Upper lobe of left lung (tissue), 4 donors: ENCODE measurements around the gene DMXL2.

Source experiments
- CTCF ChIP-seq, 6 experiments: fragments of 450-650 bp in 4 of 6; fragments of 200-600 bp in 2 of 6; sonication (generic) in 2 of 6; IDR thresholded peaks; one replicate each; pipeline ENCODE4 v1.5.1; 2016 to 2019; ENCODE audit warnings: antibody characterized with exemption in 6 of 6
- EP300 ChIP-seq, 4 donors: sonication (generic); formaldehyde crosslinking; IDR thresholded peaks; one replicate each; pipeline ENCODE4 v1.5.1; 2017; ENCODE audit warnings: antibody characterized with exemption in 4 of 4, control low read depth in 2 of 4
- POLR2A ChIP-seq, 4 donors: fragments of 450-650 bp; IDR thresholded peaks; one replicate each; pipeline ENCODE4 v1.5.1; 2016 to 2017; ENCODE audit warnings: antibody characterized with exemption in 4 of 4, mild to moderate bottlenecking in 2 of 4

- peak in 4 of 6 experiments; percentile 27 to 37 (median 34) for TF ChIP-seq CTCF (IDR thresholded peaks at IDR 0.05)
- TF ChIP-seq POLR2A (IDR thresholded peaks at IDR 0.05), result no peak
- no peak for TF ChIP-seq EP300 (IDR thresholded peaks at IDR 0.05)
These were observed 85.5 kb downstream of the DMXL2 start for GRCh38 chr15:51536965-51537574.
